HCT116 (cell line): ENCODE results near the gene GPR61. TPM values are rescaled to one million over a fixed set of nuclear protein-coding genes. Genes with fewer than 3 reads are reported as not detected.

ENCODE experiments used
- ATAC-seq: fragments of 200-7000 bp; cut with Tn5 transposase; 2 replicates; pipeline ENCODE4 v1.9.1; 2020; ENCODE audit warnings: mild to moderate bottlenecking, moderate library complexity
- BruUV-seq: library from RNA; stranded (reverse); fragments of 400-500 nt; replicated peaks from 2 replicates; lab custom pipeline; 2021; lab: Mats Ljungman, UMichigan
- CTCF ChIA-PET: fragments of 300-600 bp; sonication (Branson Sonifier 250); formaldehyde crosslinking; loops from one replicate; lab custom pipeline; 2021; ENCODE audit warnings: antibody characterized with exemption; lab: Charles Lee
- POLR2A ChIA-PET: fragments of 300-600, 350-600 bp; sonication (Branson Sonifier 250); formaldehyde crosslinking; loops from one replicate; lab custom pipeline; 2021; ENCODE audit warnings: antibody characterized with exemption; lab: Charles Lee
- RAD21 ChIA-PET, 2 experiments: fragments of 300-600 bp; sonication (Branson Sonifier 250); formaldehyde crosslinking; loops; one replicate each; lab custom pipeline; 2023; ENCODE audit warnings: low total read pairs in 2 of 2; ENCODE audit not compliant: uncharacterized antibody in 2 of 2, unreplicated experiment in 2 of 2, low non-redundant PET in 1 of 2; lab: Charles Lee
- DNase-seq: peaks from one replicate; pipeline ENCODE4 v3.0.0-alpha.2; 2010; ENCODE audit warnings: low read depth, low spot score
- H2AFZ ChIP-seq: fragments of 200-600 bp; shearing (Covaris generic), sonication (generic); 2 replicates; pipeline ENCODE4 v1.6.1; 2017; ENCODE audit warnings: low read depth, mixed run types, mixed read lengths, antibody characterized with exemption, low read length; ENCODE audit not compliant: poor library complexity, severe bottlenecking
- H3K27ac ChIP-seq: 2 replicates; pipeline ENCODE4 v1.5.1; 2012; ENCODE audit warnings: low read depth, low read length
- H3K27me3 ChIP-seq: fragments of 200-600 bp; sonication (generic); 2 replicates; pipeline ENCODE4 v1.6.1; 2016; ENCODE audit warnings: mixed run types, low read length, mixed read lengths; ENCODE audit not compliant: insufficient read depth
- H3K36me3 ChIP-seq, 2 experiments: fragments of 200-500 bp in 1 of 2; fragments of 200-600 bp in 1 of 2; sonication (Bioruptor generic) in 1 of 2; sonication (generic) in 1 of 2; 2 replicates each; pipeline versions ENCODE4 v1.5.1 to v1.6.1; 2014 to 2016; ENCODE audit warnings: low read length in 2 of 2, inconsistent platforms in 1 of 2, mixed read lengths in 1 of 2, mixed run types in 1 of 2; ENCODE audit not compliant: insufficient read depth in 2 of 2, control insufficient read depth in 1 of 2
- H3K4me1 ChIP-seq, 2 experiments: fragments of 200-600 bp in 1 of 2; sonication (generic) in 1 of 2; 2 replicates each; pipeline versions ENCODE4 v1.5.1 to v1.6.1; 2012 to 2017; ENCODE audit warnings: low read length in 2 of 2, inconsistent platforms in 1 of 2, mild to moderate bottlenecking in 1 of 2, mixed read lengths in 1 of 2, mixed run types in 1 of 2, moderate library complexity in 1 of 2; ENCODE audit not compliant: insufficient read depth in 2 of 2, control insufficient read depth in 1 of 2
- H3K4me2 ChIP-seq: fragments of 200-600 bp; sonication (generic); 2 replicates; pipeline ENCODE4 v1.6.1; 2017; ENCODE audit warnings: mixed run types, low read length, mixed read lengths
- H3K4me3 ChIP-seq, 2 experiments: fragments of 200-600 bp in 1 of 2; sonication (generic) in 1 of 2; replicated peaks in 1 of 2; 2 replicates each; pipeline ENCODE4 v1.5.1; 2011 to 2016; ENCODE audit warnings: low read length in 2 of 2, control low read depth in 1 of 2, low read depth in 1 of 2, mild to moderate bottlenecking in 1 of 2, mixed read lengths in 1 of 2, mixed run types in 1 of 2
- H3K79me2 ChIP-seq: fragments of 200-600 bp; sonication (generic); 2 replicates; pipeline ENCODE4 v1.6.1; 2017; ENCODE audit warnings: mild to moderate bottlenecking, mixed run types, low read length, moderate library complexity, mixed read lengths; ENCODE audit not compliant: insufficient read depth
- H3K9ac ChIP-seq: fragments of 200-600 bp; sonication (generic); 2 replicates; pipeline ENCODE4 v1.6.1; 2016; ENCODE audit warnings: low read length, mixed read lengths
- H3K9me2 ChIP-seq: fragments of 200-600 bp; sonication (generic), shearing (Covaris generic); 2 replicates; pipeline ENCODE4 v1.6.1; 2017; ENCODE audit warnings: mixed run types, mild to moderate bottlenecking, moderate library complexity; ENCODE audit not compliant: insufficient read depth
- H3K9me3 ChIP-seq, 2 experiments: fragments of 200-500 bp in 1 of 2; fragments of 200-600 bp in 1 of 2; sonication (Bioruptor generic) in 1 of 2; sonication (generic) in 1 of 2; 2 replicates each; pipeline ENCODE4 v1.6.1; 2014 to 2017; ENCODE audit warnings: low read length in 2 of 2, mixed read lengths in 2 of 2, inconsistent platforms in 1 of 2, low read depth in 1 of 2, mild to moderate bottlenecking in 1 of 2, mixed run types in 1 of 2, moderate library complexity in 1 of 2; ENCODE audit not compliant: control insufficient read depth in 1 of 2, insufficient read depth in 1 of 2
- H4K20me1 ChIP-seq: fragments of 200-600 bp; sonication (generic), shearing (Covaris generic); 2 replicates; pipeline ENCODE4 v1.6.1; 2017; ENCODE audit warnings: mixed run types, mild to moderate bottlenecking, moderate library complexity; ENCODE audit not compliant: insufficient read depth
- CEBPB ChIP-seq: IDR thresholded peaks from 2 replicates; pipeline ENCODE4 v1.6.1; 2012; ENCODE audit warnings: low read depth
- CTCF ChIP-seq, 3 experiments: fragments of 200-600 bp in 1 of 3; sonication (generic) in 1 of 3; IDR thresholded peaks in 2 of 3; conservative IDR thresholded peaks in 1 of 3; 2 replicates each; pipeline ENCODE4 v1.5.1; 2012 to 2017; ENCODE audit warnings: low read depth in 2 of 3, low read length in 2 of 3, antibody characterized with exemption in 1 of 3, borderline replicate concordance in 1 of 3, control low read depth in 1 of 3, mild to moderate bottlenecking in 1 of 3, mixed read lengths in 1 of 3, mixed run types in 1 of 3, moderate library complexity in 1 of 3; ENCODE audit not compliant: insufficient read depth in 1 of 3
- EZH2 ChIP-seq: fragments of 200-600 bp; sonication (generic); IDR thresholded peaks from 2 replicates; pipeline ENCODE4 v1.6.1; 2017; ENCODE audit warnings: antibody characterized with exemption, mixed run types
- JUND ChIP-seq: IDR thresholded peaks from 2 replicates; pipeline ENCODE4 v1.6.1; 2012
- POLR2A ChIP-seq: IDR thresholded peaks from 2 replicates; pipeline ENCODE4 v1.7.0; 2011; ENCODE audit warnings: borderline replicate concordance; ENCODE audit not compliant: insufficient read depth, insufficient read length; ENCODE audit errors: extremely low read depth
- POLR2AphosphoS5 ChIP-seq: IDR thresholded peaks from 2 replicates; pipeline ENCODE4 v1.6.1; 2011; ENCODE audit warnings: mild to moderate bottlenecking, low read depth, low read length, moderate library complexity
- SP1 ChIP-seq: IDR thresholded peaks from 2 replicates; pipeline ENCODE4 v1.6.1; 2012; ENCODE audit warnings: low read depth
- TCF7L2 ChIP-seq: IDR thresholded peaks from 2 replicates; pipeline ENCODE4 v1.7.0; 2011; ENCODE audit warnings: borderline replicate concordance, inconsistent platforms; ENCODE audit not compliant: insufficient read depth, insufficient read length; ENCODE audit errors: extremely low read depth
- intact Hi-C: fragments of 100-400 bp; cut with micrococcal nuclease; formaldehyde crosslinking; loops from 2 replicates; pipeline ENCODE4 v1.10.0; 2022
- total RNA-seq: library from RNA; stranded (reverse); gene quantifications from one replicate; pipeline ENCODE4 v1.2.1, GENCODE V29; 2021; ENCODE audit not compliant: unreplicated experiment

The GPR61 gene
- total RNA-seq, 1 experiment from 2014 or later, result not detected

- peaks cover 37 to 40% of the 10 kb centered on the region in 2 experiments for H3K36me3 ChIP-seq
- DNase-seq, result no peak
- no peaks in the 10 kb centered on the region for H3K79me2 ChIP-seq
- no peak for TF ChIP-seq POLR2AphosphoS5
- no peak for TF ChIP-seq SP1
- no peak for TF ChIP-seq JUND
- BruUV-seq, result no TSS peak
- no peaks in the 10 kb centered on the region for H3K9me2 ChIP-seq
- H3K4me3 ChIP-seq, result no peak overlapping the region
- ChIA-PET POLR2A (no interaction called here), CTCF (no interaction called here), RAD21 (no interaction called here)
- no peak overlapping the region for H3K4me2 ChIP-seq
- no peaks in the 10 kb centered on the region for H4K20me1 ChIP-seq
- no peak for ATAC-seq
- H2AFZ ChIP-seq, result no peak overlapping the region
- intact Hi-C loops, result no loop called here
- H3K27me3 ChIP-seq, result no peaks in the 10 kb centered on the region
- H3K4me1 ChIP-seq, result no peaks in the 10 kb centered on the region
- H3K27ac ChIP-seq, result no peak overlapping the region
- no peaks in the 10 kb centered on the region for H3K9me3 ChIP-seq
- no peak overlapping the region for H3K9ac ChIP-seq
Measured at GRCh38 chr1:109589177-109589576, 49.5 kb downstream of the GPR61 start.

GRCh38 chr1:109589679-109590078 lies 50.0 kb downstream of the GPR61 start:
- no peak overlapping the region for H3K9ac ChIP-seq
- H2AFZ ChIP-seq, result no peak overlapping the region
- peaks cover 33 to 40% of the 10 kb centered on the region in 2 experiments for H3K36me3 ChIP-seq
- no TSS peak for BruUV-seq
- ChIA-PET POLR2A (interaction anchor here (1.1 kb wide), 1 partner anchor 41 kb away, joined by 6 read pairs; the partner anchor contains the start of gene GNAI3), RAD21 (no interaction called here), CTCF (no interaction called here)
- ATAC-seq (no peak), DNase-seq (no peak)
- no peaks in the 10 kb centered on the region for H3K9me2 ChIP-seq
- no peaks in the 10 kb centered on the region for H3K9me3 ChIP-seq
- H3K4me2 ChIP-seq, result no peak overlapping the region
- no peak overlapping the region for H3K27ac ChIP-seq
- no peaks in the 10 kb centered on the region for H3K27me3 ChIP-seq
- TF ChIP-seq CTCF (IDR thresholded peaks at IDR 0.05 in 2 of 3, conservative IDR thresholded peaks at IDR 0.05 in 1 of 3; ENCODE audit: borderline replicate concordance in 1 of 3, insufficient read depth in 1 of 3, low read depth in 2 of 3, low read length in 2 of 3), result no peak
- no peak for TF ChIP-seq CEBPB
- no peak for TF ChIP-seq JUND
- TF ChIP-seq POLR2AphosphoS5, result no peak
- no peak for TF ChIP-seq SP1
- no peak for TF ChIP-seq POLR2A
- TF ChIP-seq TCF7L2, result no peak
- no peak for TF ChIP-seq EZH2
- H3K4me1 ChIP-seq, result no peaks in the 10 kb centered on the region
- no peak overlapping the region for H3K4me3 ChIP-seq
- intact Hi-C loops, result no loop called here
- no peaks in the 10 kb centered on the region for H3K79me2 ChIP-seq
- no peaks in the 10 kb centered on the region for H4K20me1 ChIP-seq
